H1 (cell line): ENCODE measurements around the gene UVRAG. TPM values are rescaled to one million over a fixed set of nuclear protein-coding genes. Genes with fewer than 3 reads are reported as not detected.

Experiments
- CTCF ChIA-PET: fragments of 300-600 bp; sonication (Branson Sonifier 250); formaldehyde crosslinking; loops from one replicate; lab custom pipeline; 2021; ENCODE audit not compliant: partially characterized antibody; lab: Charles Lee
- POLR2A ChIA-PET: fragments of 300-600 bp; sonication (Branson Sonifier 250); formaldehyde crosslinking; loops from one replicate; lab custom pipeline; 2021; ENCODE audit warnings: inconsistent platforms; ENCODE audit not compliant: partially characterized antibody; lab: Charles Lee
- DNase-seq, 2 experiments: peaks; one replicate each; pipeline versions ENCODE4 v3.0.0 to v3.0.0-alpha.2; 2010 to 2022; ENCODE audit warnings: low spot score in 2 of 2, low read depth in 1 of 2, mixed read lengths in 1 of 2
- FAIRE-seq: peaks from 2 replicates; lab custom pipeline; 2011; peaks lifted over from hg19 to GRCh38; lab: Jason Lieb, UNC
- H2AFZ ChIP-seq: 2 replicates; pipeline ENCODE4 v1.8.1; 2012; ENCODE audit warnings: low read length, inconsistent platforms
- H2AK5ac ChIP-seq: 2 replicates; pipeline ENCODE4 v1.6.1; 2013; ENCODE audit warnings: low read depth, low read length
- H2BK120ac ChIP-seq: replicated peaks from 2 replicates; pipeline ENCODE3; 2013; ENCODE audit warnings: low read depth, low read length, inconsistent platforms
- H2BK12ac ChIP-seq: 2 replicates; pipeline ENCODE4 v1.6.1; 2013; ENCODE audit warnings: low read depth, low read length
- H2BK15ac ChIP-seq: 2 replicates; pipeline ENCODE4 v1.6.1; 2013; ENCODE audit warnings: low read length
- H2BK20ac ChIP-seq: 2 replicates; pipeline ENCODE4 v1.6.1; 2013; ENCODE audit warnings: low read length
- H2BK5ac ChIP-seq: 2 replicates; pipeline ENCODE4 v1.6.1; 2013; ENCODE audit warnings: low read depth, low read length
- H3K14ac ChIP-seq: 2 replicates; pipeline ENCODE4 v1.6.1; 2013; ENCODE audit warnings: inconsistent platforms; ENCODE audit not compliant: insufficient read length
- H3K18ac ChIP-seq: 2 replicates; pipeline ENCODE4 v1.6.1; 2013; ENCODE audit warnings: low read length; ENCODE audit errors: extremely low read depth
- H3K23ac ChIP-seq: 2 replicates; pipeline ENCODE4 v1.6.1; 2013; ENCODE audit warnings: inconsistent platforms; ENCODE audit not compliant: insufficient read length
- H3K23me2 ChIP-seq: 2 replicates; pipeline ENCODE4 v1.6.1; 2013; ENCODE audit warnings: low read depth, low read length
- H3K27ac ChIP-seq: 2 replicates; pipeline ENCODE4 v1.6.1; 2011; ENCODE audit warnings: low read depth, low read length, inconsistent platforms
- H3K27me3 ChIP-seq, 4 experiments: replicated peaks in 1 of 4; 1 replicate in 1 of 4; 2 replicates in 3 of 4; pipeline versions ENCODE4 v1.6.1 to v1.8.1; 2011 to 2013; ENCODE audit warnings: low read length in 3 of 4, mild to moderate bottlenecking in 3 of 4, inconsistent platforms in 2 of 4, mixed read lengths in 2 of 4, moderate library complexity in 1 of 4; ENCODE audit not compliant: control insufficient read depth in 3 of 4, insufficient read depth in 3 of 4; ENCODE audit errors: extremely low read depth in 1 of 4
- H3K36me3 ChIP-seq, 4 experiments: 2 replicates each; pipeline versions ENCODE4 v1.6.1 to v1.8.1; 2011 to 2013; ENCODE audit warnings: mild to moderate bottlenecking in 4 of 4, low read length in 3 of 4, moderate library complexity in 2 of 4, control low read depth in 1 of 4, inconsistent platforms in 1 of 4; ENCODE audit not compliant: insufficient read depth in 4 of 4, control insufficient read depth in 2 of 4
- H3K4ac ChIP-seq: replicated peaks from 2 replicates; pipeline ENCODE3; 2013; ENCODE audit warnings: low read length, low read depth, mixed read lengths, inconsistent platforms; ENCODE audit not compliant: insufficient read length
- H3K4me1 ChIP-seq, 4 experiments: replicated peaks in 1 of 4; 1 replicate in 1 of 4; 2 replicates in 3 of 4; pipeline versions ENCODE4 v1.6.1 to v1.8.1; 2011 to 2013; ENCODE audit warnings: low read length in 3 of 4, inconsistent platforms in 2 of 4, mixed read lengths in 1 of 4; ENCODE audit not compliant: insufficient read depth in 4 of 4, control insufficient read depth in 3 of 4
- H3K4me2 ChIP-seq, 2 experiments: 2 replicates each; pipeline versions ENCODE4 v1.6.1 to v1.8.1; 2011 to 2013; ENCODE audit warnings: low read depth in 2 of 2, low read length in 2 of 2, control low read depth in 1 of 2, inconsistent platforms in 1 of 2, mild to moderate bottlenecking in 1 of 2; ENCODE audit not compliant: insufficient read depth in 1 of 2
- H3K4me3 ChIP-seq, 4 experiments: fragments of 200-600, 300-600 bp in 1 of 4; sonication (generic), shearing (Covaris generic), sonication (Bioruptor Twin) in 1 of 4; 2 replicates each; pipeline versions ENCODE4 v1.5.1 to v1.8.1; 2011 to 2016; ENCODE audit warnings: low read length in 4 of 4, low read depth in 3 of 4, control low read depth in 2 of 4, inconsistent platforms in 2 of 4, mild to moderate bottlenecking in 2 of 4, mixed read lengths in 1 of 4, moderate library complexity in 1 of 4; ENCODE audit not compliant: insufficient read depth in 2 of 4; ENCODE audit errors: extremely low read depth in 1 of 4
- H3K56ac ChIP-seq: replicated peaks from 2 replicates; pipeline ENCODE3; 2013; ENCODE audit warnings: low read depth, mild to moderate bottlenecking, mixed read lengths, low read length, inconsistent platforms; ENCODE audit not compliant: insufficient read length
- H3K79me1 ChIP-seq: 2 replicates; pipeline ENCODE4 v1.6.1; 2013; ENCODE audit warnings: low read depth, low read length, control low read depth
- H3K79me2 ChIP-seq, 2 experiments: 2 replicates each; pipeline versions ENCODE4 v1.6.1 to v1.8.1; 2012 to 2013; ENCODE audit warnings: low read length in 2 of 2, mild to moderate bottlenecking in 2 of 2, inconsistent platforms in 1 of 2; ENCODE audit not compliant: insufficient read depth in 2 of 2, control insufficient read depth in 1 of 2
- H3K9ac ChIP-seq, 4 experiments: replicated peaks in 1 of 4; 1 replicate in 1 of 4; 2 replicates in 3 of 4; pipeline versions ENCODE4 v1.6.1 to v1.8.1; 2011 to 2013; ENCODE audit warnings: low read depth in 3 of 4, low read length in 3 of 4, control low read depth in 2 of 4, mild to moderate bottlenecking in 2 of 4, moderate library complexity in 2 of 4, inconsistent platforms in 1 of 4; ENCODE audit errors: extremely low read depth in 1 of 4
- H3K9me3 ChIP-seq, 2 experiments: 2 replicates each; pipeline versions ENCODE4 v1.6.1 to v1.8.1; 2012 to 2013; ENCODE audit warnings: mild to moderate bottlenecking in 2 of 2, moderate library complexity in 2 of 2, control low read depth in 1 of 2, inconsistent platforms in 1 of 2, low read depth in 1 of 2, low read length in 1 of 2, mixed read lengths in 1 of 2; ENCODE audit not compliant: insufficient read depth in 2 of 2
- H4K20me1 ChIP-seq, 2 experiments: replicated peaks in 1 of 2; 2 replicates each; pipeline versions ENCODE3 to v1.8.1; 2011 to 2013; ENCODE audit warnings: inconsistent platforms in 2 of 2, low read length in 2 of 2, mild to moderate bottlenecking in 1 of 2; ENCODE audit not compliant: insufficient read depth in 2 of 2, control insufficient read depth in 1 of 2
- H4K5ac ChIP-seq: 2 replicates; pipeline ENCODE4 v1.6.1; 2013; ENCODE audit warnings: low read length, low read depth, mixed read lengths, inconsistent platforms; ENCODE audit not compliant: insufficient read length
- H4K8ac ChIP-seq: 2 replicates; pipeline ENCODE4 v1.8.0; 2013; ENCODE audit warnings: mild to moderate bottlenecking, moderate library complexity, low read length, inconsistent platforms; ENCODE audit not compliant: insufficient read depth; ENCODE audit errors: extremely low read depth
- H4K91ac ChIP-seq: replicated peaks from 2 replicates; pipeline ENCODE3; 2013; ENCODE audit warnings: low read length, mixed read lengths, inconsistent platforms; ENCODE audit not compliant: insufficient read length
- SP1 ChIP-seq: IDR thresholded peaks from 2 replicates; pipeline ENCODE4 v1.6.1; 2011; ENCODE audit warnings: low read depth, low read length
- SP2 ChIP-seq: IDR thresholded peaks from 2 replicates; pipeline ENCODE4 v1.6.1; 2012; ENCODE audit warnings: mild to moderate bottlenecking, low read length, inconsistent platforms
- WGBS, 2 experiments: shearing (Covaris generic) in 1 of 2; methylation state at CpG; one replicate each; pipeline versions ENCODE4 v1.1.6 to v1.1.7; 2013 to 2015; ENCODE audit warnings: low lambda C conversion rate in 2 of 2, mixed read lengths in 2 of 2, inconsistent platforms in 1 of 2, low coverage in 1 of 2, missing lambda C conversion rate in 1 of 2; ENCODE audit not compliant: insufficient replicate concordance in 2 of 2, insufficient coverage in 1 of 2, insufficient read length in 1 of 2; ENCODE audit errors: extremely low coverage in 1 of 2, missing lambda C conversion rate in 1 of 2; 5-methylcytosine and 5-hydroxymethylcytosine counted together
- polyA plus RNA-seq, 7 experiments: library from polyadenylated mRNA; depleted of rRNA in 3 of 7; stranded (reverse) in 5 of 7; unstranded in 2 of 7; fragments of >200 nt in 5 of 7; fragments of 200-250 nt in 2 of 7; gene quantifications; 1 replicate in 5 of 7; 2 replicates in 1 of 7; 4 replicates in 1 of 7; pipeline versions ENCODE4 v1.2.1 to v1.2.3, GENCODE V29; 2011 to 2013; ENCODE audit warnings: missing spikeins in 2 of 7, mixed read lengths in 2 of 7
- total RNA-seq: library from RNA; stranded (reverse); fragmentation: NEBNext Ultra II Directional; extraction: Animal tissue kit (Norgen Biotek cat#: 25700); gene quantifications from 2 replicates; pipeline ENCODE4 v1.2.1, GENCODE V29; 2021

The UVRAG gene
- total and polyA plus RNA-seq, 2 of the 8 experiments (the other 6 are each of a cell fraction or from before 2014, with no cell fraction given) = 5.5 to 14.7 TPM

GRCh38 chr11:75789521-75789920 lies 25.5 kb upstream of the UVRAG start:
- H3K23ac ChIP-seq = no peak overlapping the region
- no peaks in the 10 kb centered on the region for H3K79me2 ChIP-seq
- H4K5ac ChIP-seq = no peak overlapping the region
- H4K91ac ChIP-seq = no peak overlapping the region
- H3K4me1 ChIP-seq = no peaks in the 10 kb centered on the region
- no peak overlapping the region for H3K4me3 ChIP-seq
- no peak overlapping the region for H3K4me2 ChIP-seq
- H3K23me2 ChIP-seq = 0 out of 2 replicates have a peak, but pooled peaks cover 1% of the 10 kb centered on the region
- no peak overlapping the region for H3K14ac ChIP-seq
- H4K8ac ChIP-seq = no peak overlapping the region
- H3K27me3 ChIP-seq = no peaks in the 10 kb centered on the region
- ChIA-PET CTCF (interaction anchor here (0.7 to 6.2 kb wide), 3 partner anchors 11 to 15 kb away, joined by 3 to 39 read pairs (median 4); no protein-coding TSS in a partner anchor), POLR2A (interaction anchor here (1.2 kb wide), 1 partner anchor 15 kb away, joined by 3 read pairs; no protein-coding TSS in a partner anchor)
- DNase-seq = no peak
- H3K56ac ChIP-seq = no peak overlapping the region
- no peak overlapping the region for H3K27ac ChIP-seq
- WGBS, 2 experiments = 81% methylated on average over 3 of the region's 3 CpGs; no CpG with 5 or more reads in 1 of the 2 experiments
- no peak overlapping the region for H3K9ac ChIP-seq
- no peaks in the 10 kb centered on the region for H3K79me1 ChIP-seq
- no peak overlapping the region for H2AK5ac ChIP-seq
- no peak overlapping the region for H3K4ac ChIP-seq
- H2BK5ac ChIP-seq = no peak overlapping the region
- no peaks in the 10 kb centered on the region for H4K20me1 ChIP-seq
- H2BK120ac ChIP-seq = no peak overlapping the region
- no peak overlapping the region for H2BK12ac ChIP-seq
- H3K9me3 ChIP-seq = no peaks in the 10 kb centered on the region
- TF ChIP-seq SP2 = no peak
- TF ChIP-seq SP1 = no peak
- H2AFZ ChIP-seq = no peak overlapping the region
- H3K18ac ChIP-seq = no peak overlapping the region
- FAIRE-seq = no peak
- H2BK20ac ChIP-seq = no peak overlapping the region
- no peak overlapping the region for H2BK15ac ChIP-seq
- no peaks in the 10 kb centered on the region for H3K36me3 ChIP-seq
